NCI-H146 (cell line): Measurements from ENCODE around the gene RGS17.
A peak's percentile ranks its signal among the peaks of the same experiment; 100 is the strongest.
"Not testable (repeated sequence)": the region's sequence is repeated elsewhere in the genome, so short reads cannot be mapped to it uniquely, and the experiment has no call there.

Experiments
- DNase-seq: peaks from one replicate; lab custom pipeline; 2025; lab: John Stamatoyannopoulos, UW

Gene RGS17

DNA sequence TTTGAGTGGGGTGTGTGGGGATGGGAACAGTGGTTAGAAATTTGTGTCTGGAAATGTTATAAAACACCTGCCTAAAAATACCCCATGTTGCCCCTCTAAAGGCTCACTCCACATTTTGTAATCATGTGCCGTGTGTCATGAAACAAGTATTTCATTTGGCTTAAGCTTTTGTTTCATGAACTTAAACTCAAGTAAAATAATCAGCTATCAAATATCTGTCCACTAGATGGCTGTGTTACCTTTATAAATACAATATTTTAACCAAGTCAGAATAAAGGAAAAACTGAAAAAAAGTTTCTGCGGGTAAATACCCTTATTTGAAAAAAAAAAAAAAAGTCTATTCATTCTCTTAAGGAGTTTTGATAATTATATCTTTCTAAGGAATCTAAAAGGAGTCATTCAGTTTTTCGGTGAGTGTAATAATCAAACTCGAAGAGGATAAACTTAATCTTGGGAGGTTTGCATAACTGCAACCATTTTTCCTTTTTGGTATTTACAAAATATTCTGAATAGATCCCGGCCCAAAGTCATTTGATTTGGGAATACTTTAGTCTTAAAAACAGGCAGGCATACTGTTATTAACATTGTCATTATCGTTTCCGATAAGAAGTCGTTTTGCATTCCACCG is 98.7 kb downstream of the RGS17 start:
- peak; percentile 51 for DNase-seq

- DNase-seq: no peak
Measured at GRCh38 chr6:153031335-153031955, 99.6 kb downstream of the RGS17 start.

DNA sequence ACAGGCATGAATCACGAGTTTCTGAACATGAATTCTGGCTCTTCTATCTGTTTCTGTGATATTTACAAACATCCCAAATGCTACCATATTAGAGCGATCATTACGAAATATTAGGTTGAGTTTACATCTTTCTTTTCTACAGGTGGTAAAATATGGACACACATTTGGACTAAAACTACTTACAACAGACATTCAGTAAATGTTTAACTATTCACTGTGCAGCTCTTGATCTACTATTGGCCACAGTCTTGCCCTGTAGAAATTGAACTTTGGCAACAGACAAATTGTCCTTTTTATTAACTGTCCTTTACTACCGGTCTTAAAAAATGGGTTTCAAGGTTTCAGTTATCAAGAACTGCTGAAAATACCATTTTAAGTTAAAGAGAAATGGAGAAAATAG is 102.1 kb downstream of the RGS17 start:
- DNase-seq: no peak

GRCh38 chr6:153028286-153028685 is 102.8 kb downstream of the RGS17 start:
- no peak for DNase-seq

GRCh38 chr6:153027480-153027879 is 103.6 kb downstream of the RGS17 start:
- no peak for DNase-seq

DNA sequence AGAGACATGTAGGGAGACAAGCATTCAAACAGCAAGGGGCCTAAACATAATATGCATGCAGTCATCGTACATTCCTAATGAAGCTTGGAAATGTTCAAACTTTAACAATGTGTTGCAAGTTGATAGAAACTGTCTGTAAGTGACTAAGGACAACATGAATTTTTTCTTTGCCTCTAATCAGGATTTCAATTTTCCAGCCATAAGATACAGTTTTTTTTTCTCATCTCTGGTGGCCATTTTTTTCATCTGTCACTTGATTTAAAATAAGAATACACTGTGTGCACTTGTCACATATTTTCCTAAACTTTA is 106.4 kb downstream of the RGS17 start:
- DNase-seq: no peak

DNA sequence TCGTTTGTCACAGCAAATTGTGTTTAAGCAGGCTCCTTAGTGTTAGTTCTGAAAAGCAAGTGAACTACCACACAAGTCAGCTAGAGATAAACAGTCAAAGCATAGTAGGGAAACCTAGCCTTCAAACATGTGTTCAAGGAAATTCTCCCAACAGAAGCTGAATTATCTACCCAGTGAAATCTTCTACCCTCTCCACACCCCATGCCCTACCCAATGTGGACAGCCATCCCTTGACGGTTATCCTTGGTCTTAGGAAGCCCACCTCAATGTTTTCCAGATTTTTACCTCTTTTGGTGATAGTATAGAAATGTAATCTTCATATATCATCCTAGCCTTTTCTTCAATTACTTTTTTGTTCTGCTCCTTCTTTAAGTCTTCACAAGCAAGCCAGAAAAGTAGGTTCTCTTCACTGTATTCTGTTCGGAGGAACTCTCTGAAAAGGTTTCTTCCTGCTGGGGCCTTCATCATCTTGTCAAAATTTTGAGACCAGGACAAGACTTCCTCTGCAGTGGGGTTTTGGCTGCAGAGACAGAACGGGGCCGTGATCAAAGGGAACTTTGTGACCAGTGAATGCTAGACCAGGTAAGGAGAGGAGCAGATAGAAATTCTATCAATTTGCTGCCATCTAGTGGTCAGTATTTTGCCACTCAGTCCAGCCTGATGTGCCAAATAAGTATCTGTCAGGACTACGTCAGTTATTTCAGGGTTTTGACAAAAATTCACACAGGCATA is 106.9 kb downstream of the RGS17 start:
- DNase-seq: peak; percentile 69

GRCh38 chr6:153018355-153018754 is 112.7 kb downstream of the RGS17 start:
- no peak for DNase-seq

DNA sequence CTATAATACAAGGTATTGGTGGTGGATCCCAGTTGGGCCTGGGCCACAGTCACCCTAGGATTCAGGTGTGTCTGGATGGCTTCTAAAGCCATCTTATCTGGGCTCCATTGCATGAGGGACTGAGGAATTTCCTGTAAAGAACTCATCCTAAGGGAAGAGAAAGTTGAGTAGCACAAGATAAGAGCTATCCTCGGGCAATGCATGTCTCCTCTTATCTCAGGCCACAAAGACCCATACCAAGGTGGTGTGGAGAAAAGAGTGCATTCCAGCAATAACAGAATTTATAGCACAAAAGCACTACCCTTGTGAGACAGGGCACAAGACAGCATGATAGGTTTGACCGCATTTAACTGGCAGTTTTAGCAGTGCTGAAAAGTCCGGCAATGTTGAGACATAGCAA is 114.2 kb downstream of the RGS17 start:
- DNase-seq: no peak

DNA sequence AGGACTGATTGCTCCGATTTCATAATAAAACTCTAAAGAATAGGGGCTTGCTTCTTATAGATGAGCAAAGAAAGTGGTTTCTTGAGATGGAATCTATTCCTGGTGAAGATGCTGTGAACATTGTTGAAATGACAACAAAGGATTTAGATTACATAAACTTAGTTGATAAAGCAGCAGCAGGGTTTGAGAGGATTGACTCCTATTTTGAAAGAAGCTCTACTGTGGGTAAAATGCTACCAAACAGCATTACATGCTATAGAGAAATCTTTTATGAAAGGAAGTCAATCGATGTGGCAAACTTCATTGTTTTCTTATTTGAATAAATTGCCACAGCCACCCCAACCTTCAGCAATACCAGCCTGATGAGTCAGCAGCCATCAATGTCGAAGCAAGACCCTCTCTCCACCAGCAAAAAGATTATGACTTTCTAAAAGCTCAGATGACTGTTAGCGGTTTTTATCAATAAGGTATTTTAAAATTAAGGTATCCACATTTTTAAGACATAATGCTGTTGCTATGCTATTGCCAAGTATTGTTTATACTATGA is 115.9 kb downstream of the RGS17 start:
- no peak for DNase-seq

DNA sequence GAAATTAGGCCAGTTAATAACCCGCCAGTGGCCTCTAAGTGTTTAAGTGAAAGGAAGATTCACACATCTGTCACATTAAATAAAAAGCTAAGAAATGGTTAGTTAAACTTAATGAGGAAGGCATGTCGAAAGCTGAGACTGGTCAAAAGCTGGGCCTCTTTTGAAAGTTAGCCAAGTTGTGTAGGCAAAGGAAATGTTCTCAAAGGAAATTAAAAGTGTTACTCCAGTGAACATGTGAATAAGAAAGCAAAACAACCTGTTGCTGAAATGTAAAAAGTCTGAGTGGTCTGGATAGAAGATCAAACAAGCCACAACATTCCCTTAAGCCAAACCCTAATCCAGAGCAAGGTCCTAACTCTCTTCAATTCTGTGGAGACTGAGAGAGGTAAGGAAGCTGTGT is 117.6 kb downstream of the RGS17 start:
- no peak for DNase-seq

DNA sequence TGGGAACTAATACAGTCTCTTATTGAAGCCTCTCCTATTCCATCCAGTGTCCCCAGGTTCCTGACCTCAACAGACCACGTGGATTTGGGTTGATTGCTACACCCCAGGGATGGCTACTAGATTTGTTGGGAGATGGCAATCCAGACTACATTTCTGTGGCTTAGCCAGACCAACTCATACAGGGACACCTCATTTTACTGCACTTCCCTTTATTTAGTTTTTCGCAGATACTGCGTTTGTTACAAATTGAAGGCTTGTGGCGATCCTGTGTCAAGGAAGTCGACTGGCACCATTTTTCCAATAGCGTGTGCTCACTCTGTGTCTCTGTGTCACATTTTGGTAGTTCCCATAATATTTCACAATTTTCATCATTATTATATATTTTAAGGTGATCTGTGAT is 118.2 kb downstream of the RGS17 start:
- DNase-seq: no peak

DNA sequence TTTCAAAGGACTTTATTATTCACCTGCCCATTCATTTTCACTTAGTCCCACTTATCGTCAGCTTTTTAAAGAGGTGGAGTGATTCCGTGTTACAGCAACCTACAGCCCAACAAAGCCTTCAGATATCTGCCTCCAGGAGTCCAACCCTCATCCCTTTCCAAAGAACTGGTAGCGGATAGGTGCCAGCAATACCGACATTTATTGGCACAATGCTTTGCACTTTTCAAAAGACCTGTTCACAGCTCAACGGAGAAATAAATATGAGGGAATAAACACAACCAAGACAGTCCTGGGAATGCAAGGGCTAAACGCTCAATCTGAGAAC is 127.8 kb downstream of the RGS17 start:
- DNase-seq: no peak

- DNase-seq: peak; percentile 99
Measured at GRCh38 chr6:153002613-153003365, 128.3 kb downstream of the RGS17 start, which contains the start of gene MTRF1L. MTRF1L (minus strand) TSS chr6:153002709; CDS start chr6:153002685, 24 bp downstream.

- peak; percentile 53 for DNase-seq
Measured at GRCh38 chr6:153001767-153002612, 129.1 kb downstream of the RGS17 start.

DNA sequence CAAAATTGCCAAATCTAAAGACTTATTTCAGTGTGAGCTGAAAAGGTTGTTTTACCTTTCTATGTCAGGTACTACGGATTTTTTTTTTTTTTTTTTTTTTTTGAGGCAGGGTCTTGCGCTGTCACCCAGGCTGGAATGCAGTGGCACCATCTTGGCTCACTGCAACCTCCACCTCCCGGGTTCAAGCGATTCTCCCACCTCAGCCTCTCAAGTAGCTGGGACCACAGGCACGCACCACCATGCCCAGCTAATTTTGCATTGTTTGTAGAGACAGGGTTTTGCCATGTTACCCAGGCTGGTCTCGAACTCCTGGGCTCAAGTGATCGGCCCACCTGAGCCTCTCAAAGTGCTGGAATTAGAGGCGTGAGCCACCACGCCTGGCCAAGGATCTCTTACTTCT is 130.3 kb downstream of the RGS17 start:
- not testable (repeated sequence) for DNase-seq

DNA sequence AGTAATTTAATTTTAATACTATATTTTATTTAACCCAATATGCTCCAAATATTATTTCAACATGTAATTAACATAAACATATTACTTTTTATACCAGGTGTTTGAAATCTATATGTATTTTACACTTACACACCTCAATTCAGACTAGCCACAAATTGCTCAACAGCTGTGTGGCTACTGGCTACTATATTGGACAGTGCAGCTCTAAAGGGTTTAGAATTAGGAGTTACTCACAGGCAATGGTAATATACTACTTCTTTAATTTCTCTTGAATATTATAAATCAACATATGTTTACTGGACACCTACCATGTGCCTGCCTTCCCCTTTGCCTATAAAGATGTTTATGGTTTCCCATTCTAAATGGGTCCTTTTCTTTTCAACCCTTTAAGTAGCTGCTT is 130.8 kb downstream of the RGS17 start:
- DNase-seq: no peak

DNA sequence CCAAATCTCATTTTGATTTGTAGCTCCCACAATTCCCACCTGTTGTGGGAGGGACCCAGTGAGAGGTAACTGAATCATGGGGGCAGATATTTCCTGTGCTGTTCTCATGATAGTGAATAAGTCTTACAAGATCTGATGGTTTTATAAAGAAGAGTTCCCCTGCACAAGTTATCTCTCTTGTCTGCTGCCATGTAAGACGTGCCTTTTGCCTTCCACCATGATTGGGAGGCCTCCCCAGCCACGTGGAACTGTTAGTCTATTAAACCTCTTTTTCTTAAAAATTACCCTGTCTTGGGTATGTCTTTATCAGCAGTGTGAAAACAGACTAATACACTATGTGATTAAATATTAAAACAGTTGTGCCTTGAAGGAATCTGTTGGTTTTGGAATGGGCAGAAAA is 131.5 kb downstream of the RGS17 start:
- not testable (repeated sequence) for DNase-seq

DNA sequence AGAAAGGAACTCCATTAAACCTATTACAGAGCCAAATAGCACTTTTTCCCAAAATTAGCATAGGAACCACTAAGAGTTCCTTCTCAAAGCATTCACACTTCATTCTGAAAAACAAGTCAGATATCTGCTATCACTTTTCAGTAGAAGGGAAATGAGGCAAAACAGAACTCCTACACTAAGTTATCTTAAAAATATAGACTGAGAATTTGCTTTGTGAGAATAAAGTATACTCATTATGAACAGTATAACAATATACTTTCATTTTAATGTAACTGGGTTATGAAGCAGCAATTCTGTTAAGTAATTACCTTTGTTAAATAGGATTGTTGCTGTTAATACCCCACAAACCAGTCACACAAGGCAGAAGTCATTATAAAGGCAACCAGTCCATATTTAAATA is 137.2 kb downstream of the RGS17 start:
- DNase-seq: no peak

DNA sequence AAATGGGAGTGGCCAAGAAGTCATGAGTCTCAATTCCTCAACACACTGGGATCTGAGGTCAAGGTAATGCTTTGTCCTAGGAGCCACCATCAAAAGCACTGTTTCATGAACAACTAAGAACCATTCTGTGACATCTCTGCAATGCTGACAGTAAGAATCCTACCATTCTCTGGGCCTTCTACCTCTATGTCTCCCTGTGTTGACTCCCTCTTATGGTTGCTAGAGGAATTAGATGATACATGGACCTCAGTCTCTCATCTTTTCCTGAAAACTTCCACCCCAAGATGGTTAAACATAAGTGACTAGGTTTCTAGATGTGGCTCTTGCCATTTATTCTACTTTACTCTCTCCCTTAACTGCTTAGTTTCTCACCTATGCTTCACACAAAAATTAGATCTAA is 137.7 kb downstream of the RGS17 start:
- no peak for DNase-seq

- DNase-seq: no peak
Measured at GRCh38 chr6:152986978-152987377, 144.1 kb downstream of the RGS17 start.

DNA sequence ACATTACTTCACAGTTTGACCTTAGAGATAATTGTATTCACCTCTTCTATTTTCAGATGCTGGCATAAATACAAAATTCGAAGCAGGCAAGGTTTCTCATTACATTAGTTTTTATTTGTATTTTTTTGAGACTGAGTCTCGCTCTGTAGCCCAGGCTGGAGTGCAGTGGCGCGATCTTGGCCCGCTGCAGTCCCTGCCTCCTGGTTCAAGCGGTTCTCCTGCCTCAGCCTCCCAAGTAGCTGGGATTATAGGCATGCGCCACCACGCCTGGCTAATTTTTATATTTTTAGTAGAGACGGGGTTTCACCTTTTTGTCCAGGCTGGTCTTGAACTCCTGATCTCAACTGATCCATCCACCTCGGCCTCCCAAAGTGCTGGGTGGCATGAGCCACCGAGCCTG is 145.8 kb downstream of the RGS17 start:
- not testable (repeated sequence) for DNase-seq
